ENCODE measurements around the gene KCTD1.
"Not testable (repeated sequence)": the region's sequence is repeated elsewhere in the genome, so short reads cannot be mapped to it uniquely, and the experiment has no call there.

KCTD1 gene

GRCh38 chr18:26454616-26455015, 93.7 kb downstream of the KCTD1 start:
- no peak for DNase-seq

GRCh38 chr18:26454192-26454591, 94.2 kb downstream of the KCTD1 start:
- DNase-seq: no peak

- DNase-seq: peak; percentile 95
These were observed 94.9 kb downstream of the KCTD1 start for GRCh38 chr18:26453386-26453901.

GRCh38 chr18:26450989-26451682, 97.2 kb downstream of the KCTD1 start:
- no peak for DNase-seq

- no peak for DNase-seq
These were observed 99.6 kb downstream of the KCTD1 start for GRCh38 chr18:26448714-26449159.

GRCh38 chr18:26443853-26444252, 104.5 kb downstream of the KCTD1 start:
- no peak for DNase-seq

GRCh38 chr18:26442126-26442525, 106.2 kb downstream of the KCTD1 start:
- DNase-seq: no peak

GRCh38 chr18:26440644-26441043, 107.7 kb downstream of the KCTD1 start:
- no peak for DNase-seq

GRCh38 chr18:26439537-26439936, 108.8 kb downstream of the KCTD1 start:
- DNase-seq: no peak

- no peak for DNase-seq
These were observed 109.4 kb downstream of the KCTD1 start for GRCh38 chr18:26438980-26439379.

GRCh38 chr18:26437634-26438033, 110.7 kb downstream of the KCTD1 start:
- DNase-seq: not testable (repeated sequence)

- peak; percentile 49 for DNase-seq
These were observed 111.9 kb downstream of the KCTD1 start for GRCh38 chr18:26436176-26437051.

- no peak for DNase-seq
These were observed 112.8 kb downstream of the KCTD1 start for GRCh38 chr18:26435415-26436095.

GRCh38 chr18:26434887-26435286, 113.5 kb downstream of the KCTD1 start:
- no peak for DNase-seq

- DNase-seq: no peak
These were observed 115.5 kb downstream of the KCTD1 start for GRCh38 chr18:26432651-26433424.

GRCh38 chr18:26429535-26430226, 118.7 kb downstream of the KCTD1 start:
- peak; percentile 83 for DNase-seq

- DNase-seq: peak; percentile 66
These were observed 123.2 kb downstream of the KCTD1 start for GRCh38 chr18:26425148-26425531.

GRCh38 chr18:26424428-26425147, 123.8 kb downstream of the KCTD1 start:
- DNase-seq: no peak

- DNase-seq: no peak
These were observed 125.7 kb downstream of the KCTD1 start for GRCh38 chr18:26422472-26423162.

GRCh38 chr18:26421931-26422330, 126.4 kb downstream of the KCTD1 start:
- no peak for DNase-seq

GRCh38 chr18:26421503-26421902, 126.8 kb downstream of the KCTD1 start:
- DNase-seq: no peak

Measured in kidney glomerular epithelial cell (primary cell).